Measurements from ENCODE around the gene SHROOM3. TPM values are rescaled to one million over a fixed set of nuclear protein-coding genes. Genes with fewer than 3 reads are reported as not detected.

The SHROOM3 gene
- polyA plus RNA-seq, 3 donors: 0.11 to 3.4 (median 2.1) TPM

GRCh38 chr4:76688619-76689144, 253.7 kb downstream of the SHROOM3 start:
- no peak overlapping the region for H3K27ac ChIP-seq (ENCODE audit: low read depth, low read length)
- WGBS, 3 donors: 17 to 38% (median 34%) methylated on average over 13 of the region's 13 CpGs

- H3K27ac ChIP-seq (ENCODE audit: low read depth, low read length): no peak overlapping the region
- WGBS, 3 donors: 1 to 3% (median 2%) methylated on average over 67 to 87 of the region's 87 CpGs
Measured at GRCh38 chr4:76689145-76689817, 254.3 kb downstream of the SHROOM3 start.

DNA sequence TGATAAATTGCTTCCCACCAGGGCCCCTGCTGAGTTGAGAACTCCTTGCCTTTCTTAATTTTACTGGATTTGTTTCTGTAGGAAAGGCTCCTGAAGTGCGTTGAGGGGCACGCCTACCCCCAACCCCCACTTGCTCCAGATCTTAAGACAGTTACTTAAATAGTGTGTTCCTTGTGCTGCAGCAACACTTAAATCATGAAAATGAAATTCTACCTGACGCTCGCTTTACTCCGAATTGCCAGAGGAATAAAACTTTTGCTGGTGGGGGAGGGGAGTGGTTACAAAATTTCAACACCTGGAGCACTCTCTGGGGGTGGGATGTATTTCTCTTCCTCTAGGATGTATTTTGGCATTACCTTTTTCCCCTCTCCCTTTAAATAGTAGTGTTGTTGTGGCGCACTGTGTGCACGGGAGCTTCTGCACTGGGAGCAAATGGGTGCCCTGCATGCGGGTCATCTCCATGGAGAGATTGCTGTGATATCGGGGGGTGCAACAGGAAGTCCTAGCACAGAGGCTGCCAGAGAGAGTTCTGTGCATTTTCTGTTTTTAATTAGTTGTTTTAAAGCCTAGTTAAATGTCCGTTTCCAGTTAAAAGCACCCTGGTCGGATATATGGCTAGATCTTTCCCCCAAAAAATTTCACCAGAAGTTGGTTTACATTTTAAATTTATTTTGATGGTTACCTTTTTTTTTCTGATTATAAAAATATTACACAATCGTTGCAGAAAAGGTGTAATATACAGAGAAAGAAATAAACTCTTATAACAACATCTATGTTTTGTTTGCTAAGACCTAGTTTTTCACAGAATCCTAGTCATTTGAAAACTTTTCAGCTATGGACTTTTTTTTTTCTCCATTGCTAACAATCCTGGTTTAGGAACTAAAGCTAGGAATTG, 255.2 kb downstream of the SHROOM3 start:
- no peak overlapping the region for H3K27ac ChIP-seq (ENCODE audit: low read depth, low read length)
- WGBS, 3 donors: 18 to 27% (median 18%) methylated on average over 12 of the region's 12 CpGs

DNA sequence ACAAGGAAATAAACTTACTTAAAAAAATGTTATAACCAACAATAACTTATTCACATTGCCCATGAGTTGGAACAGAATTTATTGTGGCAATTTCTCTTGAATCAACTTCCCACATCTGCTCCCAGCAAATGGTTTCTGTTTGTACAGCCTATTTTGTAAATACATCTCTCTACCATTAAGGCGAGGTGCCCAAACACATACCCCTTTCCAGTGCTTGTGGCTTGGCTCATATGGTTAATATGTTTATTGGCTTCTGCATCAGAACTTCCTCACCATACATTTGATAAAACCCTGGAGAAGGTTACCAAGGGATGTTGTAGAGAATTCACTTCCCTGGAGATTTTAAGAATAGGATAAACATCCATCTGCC, 255.9 kb downstream of the SHROOM3 start:
- WGBS, 3 donors: 52 to 89% (median 81%) methylated on average over 1 of the region's 1 CpG
- no peak overlapping the region for H3K27ac ChIP-seq (ENCODE audit: low read depth, low read length)

DNA sequence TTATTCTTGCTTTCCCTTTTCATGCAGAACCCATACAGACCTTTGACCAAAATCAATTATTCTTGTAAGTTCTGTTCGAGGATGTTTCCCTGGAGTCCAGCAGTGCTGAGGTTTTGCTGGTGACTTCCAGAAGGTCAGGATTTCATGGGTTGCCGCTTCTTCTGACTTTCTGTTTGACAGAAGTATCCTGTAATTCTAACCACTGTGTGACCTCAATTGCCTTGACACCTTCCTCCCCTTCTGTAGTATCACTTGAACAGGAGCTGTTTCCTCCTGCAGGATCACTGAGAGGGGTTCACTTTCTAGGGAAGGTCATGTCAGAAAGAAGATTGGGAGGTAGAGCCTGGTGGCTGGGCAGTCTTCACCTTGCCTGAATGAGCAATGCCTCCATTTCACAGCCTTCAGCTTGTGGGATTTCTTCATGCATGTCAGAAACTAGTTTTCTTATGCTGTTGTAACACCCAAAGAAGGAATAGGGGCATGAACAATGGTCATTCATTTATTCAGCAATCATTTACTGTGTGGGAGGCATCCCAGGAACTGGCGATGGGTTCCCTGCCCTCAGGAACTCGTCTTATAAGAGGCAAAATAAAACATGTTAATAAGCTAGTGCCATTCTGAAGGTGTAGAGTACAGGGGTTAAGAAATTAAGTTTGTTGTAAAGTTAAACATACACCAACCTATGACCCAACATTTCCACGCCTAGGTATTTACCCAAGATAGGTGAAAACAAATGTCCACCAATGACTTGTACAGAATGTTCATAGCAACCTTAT, 257.0 kb downstream of the SHROOM3 start:
- H3K27ac ChIP-seq (ENCODE audit: low read depth, low read length): no peak overlapping the region
- WGBS, 3 donors: 62 to 75% (median 70%) methylated on average over 5 of the region's 5 CpGs

DNA sequence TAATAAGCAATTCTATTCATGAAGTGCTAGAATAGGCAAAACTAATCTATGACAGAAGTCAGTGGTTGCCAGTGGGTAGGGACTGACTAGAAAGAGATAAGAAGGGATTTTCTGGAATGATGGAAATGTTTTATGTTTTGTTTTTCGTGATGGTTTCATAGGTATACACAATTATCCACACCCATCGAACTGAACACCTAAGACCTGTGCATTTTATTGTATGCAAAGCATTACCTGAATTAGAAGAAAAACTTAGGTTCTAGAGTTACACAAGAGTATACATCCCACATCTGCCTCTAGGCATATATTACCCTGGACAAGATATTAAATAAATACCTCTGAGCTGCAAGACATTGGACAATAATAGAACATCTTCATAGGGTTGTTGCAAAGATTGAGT, 257.7 kb downstream of the SHROOM3 start:
- 84 to 91% (median 87%) methylated on average over 2 of the region's 2 CpGs for WGBS, 3 donors
- no peak overlapping the region for H3K27ac ChIP-seq (ENCODE audit: low read depth, low read length)

DNA sequence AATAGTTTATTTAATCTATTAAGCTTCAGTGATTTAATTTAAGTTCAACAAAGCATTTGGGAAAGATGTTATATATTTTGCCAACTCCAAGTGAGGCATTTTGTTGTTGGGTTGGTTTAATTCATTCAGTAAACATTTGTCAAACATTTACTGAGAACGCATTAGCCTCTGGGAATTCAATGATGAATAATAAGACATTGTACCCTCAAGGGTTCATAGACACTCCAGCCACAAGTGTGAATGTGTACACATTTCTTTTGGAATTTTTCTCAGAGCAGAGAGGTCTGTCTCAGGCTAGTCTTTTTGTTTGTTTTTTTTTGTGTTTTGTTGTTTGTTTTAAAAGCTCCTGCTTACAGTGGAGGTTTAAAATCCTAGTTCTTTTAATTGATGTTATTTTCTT, 259.0 kb downstream of the SHROOM3 start:
- WGBS, 3 donors: 68 to 88% (median 83%) methylated on average over 1 of the region's 1 CpG
- no peak overlapping the region for H3K27ac ChIP-seq (ENCODE audit: low read depth, low read length)

DNA sequence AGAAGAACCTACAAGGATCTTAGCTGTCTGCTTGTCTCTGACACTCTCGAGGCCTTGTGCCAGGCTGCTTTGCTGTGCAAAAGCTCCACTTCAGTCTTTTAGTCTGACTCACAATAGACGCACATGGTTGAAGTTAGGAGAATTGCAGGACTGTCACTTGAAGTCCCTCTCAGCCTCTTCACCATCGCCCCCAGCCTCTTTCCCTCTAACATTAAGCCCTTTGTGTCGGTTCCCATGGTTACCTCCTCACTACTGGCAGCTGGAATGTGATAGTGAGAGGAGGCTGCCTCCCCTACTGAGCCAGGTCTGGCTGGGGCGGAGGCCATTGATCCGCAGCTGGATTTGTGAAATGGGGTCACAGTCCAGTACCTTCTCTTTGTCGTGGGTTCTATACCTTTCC, 261.1 kb downstream of the SHROOM3 start:
- WGBS, 3 donors: 74 to 80% (median 77%) methylated on average over 7 of the region's 7 CpGs
- no peak overlapping the region for H3K27ac ChIP-seq (ENCODE audit: low read depth, low read length)

GRCh38 chr4:76697129-76697803, 262.2 kb downstream of the SHROOM3 start:
- WGBS, 3 donors: 80 to 84% (median 80%) methylated on average over 3 of the region's 3 CpGs

GRCh38 chr4:76698141-76698540, 263.1 kb downstream of the SHROOM3 start:
- WGBS, 3 donors: 82 to 95% (median 90%) methylated on average over 1 of the region's 1 CpG
- H3K27ac ChIP-seq (ENCODE audit: low read depth, low read length): no peak overlapping the region

More at GRCh38 chr4:76697129-76697803, 262.2 kb downstream of the SHROOM3 start:
- H3K27ac ChIP-seq (ENCODE audit: low read depth, low read length): no peak overlapping the region

- 67 to 76% (median 76%) methylated on average over 4 of the region's 4 CpGs for WGBS, 3 donors
- no peak overlapping the region for H3K27ac ChIP-seq (ENCODE audit: low read depth, low read length)
Measured at GRCh38 chr4:76699751-76700310, 264.8 kb downstream of the SHROOM3 start.

DNA sequence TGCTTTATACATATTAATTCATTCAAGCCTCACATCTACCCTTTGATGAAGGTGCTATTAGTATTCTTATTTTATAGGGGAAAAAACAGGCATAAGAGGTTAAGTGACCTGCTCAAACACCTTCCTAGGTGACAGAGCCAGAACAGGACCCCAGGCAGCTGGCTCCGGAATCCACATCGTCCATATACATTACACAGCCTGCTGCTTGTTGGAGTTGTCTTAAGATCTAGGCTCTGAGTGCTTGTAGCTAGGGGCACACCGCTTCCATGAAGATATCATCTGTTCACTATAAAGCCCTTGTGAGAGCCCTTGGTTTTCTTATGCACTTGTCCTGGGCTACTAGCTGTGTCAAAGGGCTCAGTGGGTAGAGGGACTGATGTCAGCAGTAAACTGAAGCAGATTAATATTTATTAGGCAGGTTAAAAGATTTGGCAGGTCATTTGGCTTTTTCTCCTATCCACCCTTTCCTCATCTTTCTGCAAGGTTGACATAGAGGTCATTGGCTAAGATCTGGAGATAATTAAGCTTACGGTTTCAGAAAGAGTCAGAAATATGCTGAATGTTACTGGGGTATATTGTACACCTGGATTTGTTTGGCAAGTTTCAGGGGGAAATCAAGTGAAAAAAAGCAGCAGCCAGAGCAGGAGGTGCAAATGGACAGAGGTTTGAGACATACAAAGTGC, 267.6 kb downstream of the SHROOM3 start:
- 85 to 92% (median 91%) methylated on average over 4 of the region's 4 CpGs for WGBS, 3 donors
- no peak overlapping the region for H3K27ac ChIP-seq (ENCODE audit: low read depth, low read length)

DNA sequence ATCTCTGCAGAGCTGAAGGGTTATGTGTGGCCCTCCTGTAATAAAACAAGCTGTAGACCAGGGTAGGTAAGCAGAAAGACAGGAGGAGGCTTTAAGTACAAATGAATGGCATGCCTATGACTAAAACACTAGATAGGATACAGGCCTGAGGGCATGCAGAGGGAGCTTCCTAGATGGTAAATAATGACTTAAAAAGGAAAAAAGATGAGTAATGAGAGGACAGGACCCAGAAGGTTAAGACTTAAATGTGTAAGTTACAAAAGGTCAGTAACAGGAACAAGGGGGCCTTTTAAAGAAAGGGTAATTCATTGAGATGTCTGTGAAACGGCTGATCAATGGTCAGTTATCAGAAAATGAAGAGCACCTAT, 268.1 kb downstream of the SHROOM3 start:
- WGBS, 3 donors: 83 to 91% (median 90%) methylated on average over 1 of the region's 1 CpG
- H3K27ac ChIP-seq (ENCODE audit: low read depth, low read length): no peak overlapping the region

GRCh38 chr4:76703676-76704075, 268.6 kb downstream of the SHROOM3 start:
- WGBS, 3 donors: 65 to 77% (median 75%) methylated on average over 3 of the region's 3 CpGs
- no peak overlapping the region for H3K27ac ChIP-seq (ENCODE audit: low read depth, low read length)

GRCh38 chr4:76704133-76704881, 269.3 kb downstream of the SHROOM3 start:
- 28 to 54% (median 52%) methylated on average over 3 of the region's 3 CpGs for WGBS, 3 donors
- H3K27ac ChIP-seq (ENCODE audit: low read depth, low read length): no peak overlapping the region

GRCh38 chr4:76705472-76705871, 270.4 kb downstream of the SHROOM3 start:
- 74 to 86% (median 79%) methylated on average over 1 of the region's 1 CpG for WGBS, 3 donors

DNA sequence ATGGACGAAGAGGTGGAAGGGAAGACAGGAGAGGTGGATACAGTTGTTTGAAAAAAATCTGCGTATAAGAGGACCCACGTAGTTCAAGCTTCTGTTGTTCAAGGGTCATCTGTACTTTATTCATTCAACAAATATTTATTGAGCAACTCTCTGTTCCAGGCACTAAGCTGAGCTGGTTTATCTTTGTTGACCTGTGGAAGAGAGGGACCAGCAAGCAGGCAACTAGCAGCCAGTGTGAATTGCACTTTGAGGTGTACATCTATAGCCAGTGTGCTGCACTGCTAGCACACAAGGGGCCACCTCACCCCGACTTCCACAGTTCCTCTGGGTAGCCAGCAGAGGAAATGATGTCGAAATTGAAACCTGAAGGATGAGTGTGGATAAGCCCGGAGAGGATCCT, 271.6 kb downstream of the SHROOM3 start:
- H3K27ac ChIP-seq (ENCODE audit: low read depth, low read length): no peak overlapping the region
- WGBS, 3 donors: 87 to 92% (median 90%) methylated on average over 6 of the region's 6 CpGs

More at GRCh38 chr4:76705472-76705871, 270.4 kb downstream of the SHROOM3 start:
- no peak overlapping the region for H3K27ac ChIP-seq (ENCODE audit: low read depth, low read length)

Data from adipose tissue (tissue), 3 donors.